HG02610 (cell line): ENCODE results near the gene FBXO10.

Experiments used
- ATAC-seq: cut with Tn5 transposase; IDR thresholded peaks from one replicate; pipeline ENCODE4 v1.9.1; 2021; ENCODE audit warnings: mild to moderate bottlenecking, moderate library complexity; ENCODE audit not compliant: unreplicated experiment

FBXO10 gene

DNA sequence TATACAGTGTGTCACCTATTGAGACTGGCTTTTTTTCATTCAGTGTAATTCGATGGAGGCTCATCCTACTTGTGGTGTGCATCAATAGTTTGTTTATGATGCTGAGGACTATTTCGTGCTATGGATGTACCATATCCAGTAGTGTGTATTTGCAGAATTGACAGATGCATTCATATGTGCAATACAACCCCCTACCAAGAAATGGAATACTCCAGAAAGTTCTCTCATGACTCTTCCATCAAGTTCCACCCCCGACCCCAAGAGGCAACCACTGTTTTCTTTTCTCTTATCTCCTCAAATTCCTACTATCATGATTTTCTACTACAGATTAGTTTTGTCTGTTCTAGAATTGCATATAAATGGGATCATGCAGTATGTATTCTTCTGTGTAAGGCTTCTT lies 21.9 kb downstream of the FBXO10 start:
- ATAC-seq, result no peak

DNA sequence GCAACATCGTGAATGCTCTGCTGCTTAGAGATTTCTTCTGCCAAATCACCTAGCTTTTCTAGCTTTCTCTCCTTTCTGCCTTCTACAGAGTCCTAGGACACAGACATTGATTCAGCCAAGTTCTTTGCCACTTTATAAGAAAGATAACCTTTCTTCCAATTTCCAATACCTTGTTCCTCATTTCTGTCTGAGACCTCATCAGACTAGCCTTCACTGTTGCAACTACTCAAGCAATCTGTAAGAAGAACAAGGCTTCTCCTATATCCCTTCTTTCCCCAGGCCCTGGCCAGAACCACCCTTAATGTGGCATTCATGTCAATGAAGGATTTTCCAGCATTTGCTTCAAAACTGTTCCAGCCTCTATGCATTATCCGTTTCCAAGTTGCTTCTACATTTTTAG lies 24.3 kb downstream of the FBXO10 start:
- ATAC-seq, result no peak

DNA sequence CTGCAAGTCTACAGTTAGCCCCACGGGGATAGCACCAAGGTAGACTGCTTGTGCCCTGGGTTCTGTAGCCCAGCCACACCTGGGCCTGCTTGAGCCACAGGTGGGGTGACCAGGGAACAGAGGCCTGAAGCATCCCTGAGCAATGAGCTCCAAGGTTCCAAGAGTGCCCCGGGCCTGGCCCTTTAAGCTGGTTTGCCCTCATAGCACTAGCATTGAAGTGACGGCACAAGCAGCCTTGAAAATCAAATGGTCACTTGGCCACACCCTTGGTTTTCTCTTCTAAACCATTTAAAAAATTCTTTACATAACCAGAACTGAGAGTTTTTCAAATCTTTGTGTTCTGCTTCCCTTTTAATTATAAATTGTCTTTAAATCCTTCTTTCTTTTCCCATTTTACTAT lies 24.7 kb downstream of the FBXO10 start:
- ATAC-seq, result no peak

DNA sequence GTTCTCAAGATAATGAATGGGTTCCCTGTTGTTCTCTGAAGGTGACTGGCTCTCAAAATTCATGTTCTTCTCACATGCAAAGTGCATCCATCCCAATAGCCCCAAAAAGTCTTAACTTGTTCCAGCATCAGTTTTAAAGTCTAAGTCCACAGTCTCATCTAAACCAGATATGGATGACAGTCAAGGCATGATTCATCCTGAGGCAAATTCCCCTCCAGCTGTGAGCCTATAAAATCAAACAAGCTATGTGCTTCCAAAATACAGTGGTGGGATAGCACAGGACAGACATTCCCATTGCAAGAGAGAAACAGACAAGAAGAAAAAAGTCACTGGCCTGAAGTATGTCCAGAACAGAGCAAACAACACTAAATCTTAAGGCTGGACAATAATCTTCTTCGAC lies 25.4 kb downstream of the FBXO10 start:
- ATAC-seq, result no peak

DNA sequence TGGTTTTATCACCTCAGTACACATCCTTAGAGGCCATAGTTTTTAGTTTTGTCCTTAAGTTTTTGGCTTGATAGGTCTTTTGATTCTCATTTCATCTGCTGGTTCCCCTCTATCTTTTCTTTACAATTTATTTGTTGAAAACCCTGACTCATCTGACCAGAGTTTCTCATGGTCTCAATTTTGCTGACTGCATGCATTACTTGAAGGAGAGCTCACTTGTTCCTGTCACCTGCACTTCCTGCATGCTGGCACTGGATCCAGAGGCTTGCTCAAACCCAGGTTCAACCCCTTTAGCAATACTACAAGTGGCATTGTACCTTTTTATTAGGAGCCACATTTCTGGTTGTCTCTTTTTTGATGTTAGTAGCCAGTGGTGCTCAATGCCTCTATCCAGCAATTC lies 26.7 kb downstream of the FBXO10 start:
- ATAC-seq, result no peak

DNA sequence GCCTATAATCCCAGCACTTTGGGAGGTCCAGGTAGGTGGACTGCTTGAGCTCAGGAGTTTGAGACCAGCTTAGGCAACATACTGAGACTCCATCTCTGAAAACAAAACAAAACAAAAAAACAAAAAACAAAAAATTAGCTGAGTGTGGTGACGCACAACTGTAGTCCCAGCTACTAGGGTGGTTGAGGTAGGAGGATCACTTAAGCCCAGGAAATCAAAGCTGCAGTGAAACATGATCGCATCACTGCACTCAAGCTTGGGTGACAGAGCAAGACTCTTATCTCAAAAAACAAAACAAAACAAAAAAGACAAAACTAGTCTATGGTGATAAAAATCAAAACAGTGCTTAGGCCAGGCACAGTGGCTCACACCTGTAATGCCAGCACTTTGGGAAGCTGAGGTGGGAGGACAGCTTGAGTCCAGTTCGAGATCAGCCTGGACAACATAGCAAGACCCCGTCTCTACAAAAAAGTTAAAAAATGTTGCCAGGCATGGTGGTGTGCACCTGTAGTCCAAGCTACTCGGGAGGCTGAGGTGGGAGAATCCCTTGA lies 28.8 kb downstream of the FBXO10 start:
- ATAC-seq, result no peak

DNA sequence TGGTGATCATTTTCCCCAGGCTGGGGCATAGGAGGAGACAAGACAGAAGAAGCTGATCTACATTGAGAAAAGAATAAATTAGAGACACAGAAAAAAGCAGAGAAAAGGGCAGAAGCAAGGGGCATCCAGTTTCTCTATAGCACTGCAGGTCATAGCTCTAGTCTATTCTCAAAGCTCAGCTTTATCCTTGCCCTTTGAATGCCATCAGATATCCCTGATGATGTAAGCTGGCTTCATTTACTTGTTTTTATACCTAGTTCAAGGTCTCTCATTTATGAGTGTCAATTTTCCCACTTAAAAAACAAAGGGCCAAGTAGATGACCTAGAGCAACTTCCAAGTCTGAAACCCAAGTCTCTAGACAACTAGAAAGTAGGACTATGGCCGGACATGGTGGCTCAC lies 32.7 kb downstream of the FBXO10 start:
- no peak for ATAC-seq

DNA sequence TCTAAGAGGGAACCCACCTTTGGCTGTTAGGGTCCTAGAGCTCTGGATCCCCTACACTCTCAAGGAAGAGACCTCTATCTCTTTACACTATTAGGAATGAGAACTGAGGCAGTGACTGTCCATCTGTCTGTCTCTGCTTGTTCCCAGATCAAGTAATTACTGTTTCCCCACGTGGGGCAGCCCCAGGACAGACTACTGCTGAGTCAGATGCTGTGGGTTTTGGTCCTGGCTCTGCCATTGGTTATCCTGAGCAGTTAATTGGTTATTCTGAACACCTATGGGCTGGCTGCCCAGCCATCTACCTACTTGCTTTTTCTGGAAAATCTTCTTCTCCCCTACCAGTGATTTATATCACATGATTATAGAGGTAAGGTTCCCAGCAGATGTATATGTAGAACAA lies 33.3 kb downstream of the FBXO10 start:
- no peak for ATAC-seq

DNA sequence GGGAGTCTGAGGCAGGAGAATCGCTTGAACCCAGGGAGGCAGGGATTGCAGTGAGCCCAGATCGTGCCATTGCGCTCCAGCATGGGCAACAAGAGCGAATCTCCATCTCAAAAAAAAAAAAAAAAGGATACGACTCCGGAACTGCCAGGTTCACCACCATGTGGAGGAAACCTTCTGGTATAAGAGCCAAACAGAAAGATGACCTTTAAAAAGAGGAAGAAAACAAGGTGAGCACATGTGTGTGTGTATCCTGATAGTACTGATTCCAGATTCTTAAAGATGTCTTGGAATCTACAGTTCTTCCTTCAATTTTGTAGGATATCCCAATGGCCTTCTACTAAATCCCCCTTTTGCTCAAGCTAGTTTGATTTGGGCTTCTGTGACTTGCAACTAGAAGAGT lies 33.7 kb downstream of the FBXO10 start:
- no peak for ATAC-seq

DNA sequence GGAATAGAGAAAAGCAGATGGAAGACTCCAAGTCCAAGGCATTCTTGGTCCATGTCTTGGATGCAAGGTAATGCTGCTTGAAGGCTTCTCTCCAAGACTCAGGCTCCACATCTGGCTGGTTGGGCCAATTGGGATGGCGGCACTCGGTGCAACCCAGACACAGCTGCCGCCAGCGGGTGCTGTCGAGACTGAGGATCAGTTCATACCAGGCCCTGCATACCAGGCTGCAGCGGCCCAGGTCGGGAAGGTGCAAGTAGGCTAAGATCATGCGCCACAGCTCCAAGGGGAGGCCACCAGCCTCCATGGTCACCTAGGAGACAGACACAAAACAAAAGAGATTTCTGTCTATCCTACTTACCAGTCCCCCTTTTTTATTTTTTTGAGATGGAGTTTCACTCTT lies 34.7 kb downstream of the FBXO10 start:
- no peak for ATAC-seq

DNA sequence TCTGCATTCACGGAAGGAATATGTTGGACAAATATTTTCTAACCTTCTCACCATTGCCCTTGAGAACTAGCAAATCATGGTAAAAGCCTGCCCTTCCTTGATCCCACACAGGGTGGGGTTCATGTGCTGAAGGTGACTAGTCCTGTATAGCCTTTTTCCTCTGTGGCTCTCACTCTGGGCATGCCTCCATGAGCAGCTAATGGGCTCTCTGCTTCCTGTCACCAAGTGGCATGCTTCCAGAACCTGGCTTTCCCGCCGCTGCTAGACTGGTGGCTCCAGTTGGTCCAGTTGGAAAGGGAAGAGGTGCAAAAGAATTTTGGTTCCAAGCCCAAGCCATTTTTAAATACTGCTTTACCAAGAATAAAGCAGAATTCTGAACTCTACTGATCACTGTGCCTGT lies 35.5 kb downstream of the FBXO10 start:
- no peak for ATAC-seq

DNA sequence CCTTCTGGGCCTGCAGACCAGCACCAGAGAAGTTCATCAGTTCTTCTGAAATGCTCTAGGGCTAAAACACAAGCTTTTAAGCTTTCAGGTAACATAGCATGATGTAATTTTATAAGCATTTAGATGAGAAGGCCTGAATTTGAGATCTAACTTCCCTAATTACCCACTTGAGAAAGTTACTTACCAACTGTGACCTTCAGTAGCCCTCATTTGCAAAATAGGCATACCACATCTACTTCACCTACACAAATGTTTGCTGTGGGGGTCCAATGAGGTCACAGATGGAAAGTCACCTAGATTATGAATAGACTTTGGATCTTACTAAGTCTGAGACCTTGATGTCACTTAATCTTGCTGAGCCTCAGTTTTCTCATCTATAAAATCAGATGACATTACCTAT lies 36.5 kb downstream of the FBXO10 start:
- ATAC-seq, result no peak

DNA sequence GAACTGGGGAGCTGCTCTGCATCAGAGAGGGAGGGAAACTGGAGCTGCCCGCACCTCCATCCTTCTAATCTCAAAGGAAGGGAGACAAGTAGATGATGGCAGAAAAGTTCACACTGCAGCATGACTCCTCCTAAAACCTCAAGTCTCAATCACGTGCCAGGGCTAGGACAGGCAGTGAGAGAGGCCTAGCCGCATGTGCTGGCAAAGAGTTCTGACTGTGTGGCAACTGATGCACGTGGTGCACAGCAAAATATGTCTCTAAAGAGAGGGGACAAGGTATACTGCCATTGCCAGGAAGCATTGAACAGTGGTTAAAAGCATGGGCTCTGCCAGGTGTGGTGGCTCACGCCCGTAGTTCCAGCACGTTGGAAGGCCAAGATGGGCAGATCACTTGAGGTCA lies 38.1 kb downstream of the FBXO10 start:
- no peak for ATAC-seq

DNA sequence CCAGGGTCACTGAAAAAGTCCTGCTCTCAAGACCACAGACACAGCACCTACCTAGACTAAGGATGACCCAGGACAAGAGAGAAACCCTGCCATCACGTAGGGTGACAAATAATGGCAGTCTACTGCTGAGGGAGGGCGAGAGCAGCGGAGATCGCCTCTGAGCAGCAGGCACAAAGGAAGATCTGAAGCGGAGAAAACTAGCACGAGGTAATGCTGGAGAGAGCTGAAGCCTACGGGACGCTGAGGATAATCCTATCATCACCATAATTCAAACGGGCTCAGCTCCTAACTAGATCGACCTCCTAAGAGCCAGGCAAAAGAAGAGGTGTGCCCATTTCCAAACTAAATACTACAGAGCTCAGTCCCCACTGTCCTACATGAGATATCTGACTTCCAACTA lies 41.3 kb downstream of the FBXO10 start:
- ATAC-seq, result no peak

DNA sequence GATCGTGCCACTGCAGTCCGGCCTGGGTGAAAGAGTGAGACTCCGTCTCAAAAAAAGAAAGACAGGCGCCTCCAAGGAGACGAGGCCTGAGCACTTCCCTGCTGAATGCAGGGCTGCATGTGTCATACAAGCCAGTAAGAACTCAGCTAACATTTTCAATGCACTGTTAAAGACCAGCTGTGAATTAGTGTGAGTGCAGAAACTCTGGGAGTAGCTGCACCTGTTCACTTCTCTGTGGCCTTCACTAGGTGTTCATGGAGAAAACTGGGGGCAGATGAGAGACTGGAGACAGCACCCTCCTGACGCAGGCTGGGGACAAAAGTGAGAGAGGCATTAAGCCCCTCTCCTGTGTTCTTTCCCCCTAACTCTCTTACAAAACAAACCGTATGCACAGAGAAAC lies 41.8 kb downstream of the FBXO10 start:
- ATAC-seq, result no peak

DNA sequence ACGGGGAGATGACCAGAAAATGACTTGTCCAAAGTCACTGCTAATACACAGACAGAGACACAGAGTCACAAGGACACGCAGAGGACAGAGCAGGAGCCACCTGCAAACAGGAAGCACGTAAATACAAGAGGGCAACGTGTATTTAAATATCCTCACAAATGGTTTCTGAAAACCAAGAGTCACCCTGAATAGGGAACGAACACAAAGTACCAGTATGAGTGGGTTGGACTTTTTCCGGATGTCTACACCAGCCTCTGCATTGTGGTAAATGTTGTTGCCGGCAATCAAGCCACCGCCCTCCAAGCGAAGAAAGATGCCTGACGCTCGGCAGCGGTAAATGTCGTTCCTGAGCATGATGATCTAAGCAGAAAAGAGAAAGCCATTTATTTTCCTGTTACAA lies 44.5 kb downstream of the FBXO10 start:
- ATAC-seq, result no peak

DNA sequence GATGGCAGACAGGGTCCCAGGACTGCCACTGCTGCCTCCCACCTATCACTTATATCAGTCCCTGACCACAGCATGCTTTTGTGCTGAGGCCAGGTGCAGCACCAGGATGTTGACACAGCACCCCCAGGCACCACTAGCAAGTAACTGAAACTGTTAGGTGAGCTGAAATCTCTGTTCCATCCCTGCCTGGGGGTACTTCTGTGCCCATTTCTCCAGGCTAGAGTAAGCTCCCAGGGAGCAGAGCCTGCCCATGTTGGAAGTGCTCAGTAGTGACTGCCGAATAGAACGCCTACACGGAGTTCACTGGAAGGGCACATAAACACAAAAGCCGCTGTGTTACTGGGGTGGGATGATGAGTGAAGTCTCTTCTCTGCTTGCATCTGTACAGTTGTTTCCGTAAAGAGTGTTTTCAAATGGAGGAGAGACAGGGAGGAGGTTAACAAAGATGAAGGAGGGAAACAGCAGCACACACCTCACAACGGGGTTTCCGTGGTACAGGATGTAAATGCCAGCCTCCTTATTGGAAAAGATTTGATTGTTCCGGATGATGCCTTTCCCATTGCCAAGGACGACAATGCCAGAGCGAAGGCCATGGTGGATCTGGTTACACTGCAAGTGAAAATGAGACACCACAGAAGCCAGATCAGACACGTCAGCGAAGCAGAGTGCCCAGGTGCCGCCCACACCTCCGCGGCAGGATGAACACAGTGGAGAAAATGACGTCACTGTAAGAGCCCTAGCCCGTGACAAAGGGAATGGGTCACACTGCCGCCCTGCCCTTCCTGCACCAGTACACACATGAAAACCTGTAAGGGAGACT lies 47.3 kb downstream of the FBXO10 start:
- ATAC-seq, result no peak

DNA sequence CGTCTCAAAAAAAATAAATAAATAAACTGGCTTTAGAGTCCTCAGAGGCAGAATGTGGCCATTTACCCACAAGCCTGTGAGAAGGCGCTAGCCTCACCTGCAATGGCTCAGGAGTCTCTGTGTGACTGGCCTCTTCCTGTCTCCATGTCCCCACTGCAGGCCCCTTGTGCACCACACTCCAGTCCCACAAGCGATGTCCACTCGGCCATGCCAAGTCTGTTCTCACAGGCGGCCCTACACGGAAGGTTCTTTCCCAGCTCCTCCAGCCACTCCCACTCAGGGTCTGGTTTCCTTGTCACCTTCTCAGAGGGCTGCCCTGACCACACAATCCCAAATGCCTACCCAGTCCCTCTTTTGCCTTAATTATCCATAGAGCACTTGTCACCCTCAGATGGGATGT lies 52.3 kb downstream of the FBXO10 start:
- ATAC-seq, result no peak

DNA sequence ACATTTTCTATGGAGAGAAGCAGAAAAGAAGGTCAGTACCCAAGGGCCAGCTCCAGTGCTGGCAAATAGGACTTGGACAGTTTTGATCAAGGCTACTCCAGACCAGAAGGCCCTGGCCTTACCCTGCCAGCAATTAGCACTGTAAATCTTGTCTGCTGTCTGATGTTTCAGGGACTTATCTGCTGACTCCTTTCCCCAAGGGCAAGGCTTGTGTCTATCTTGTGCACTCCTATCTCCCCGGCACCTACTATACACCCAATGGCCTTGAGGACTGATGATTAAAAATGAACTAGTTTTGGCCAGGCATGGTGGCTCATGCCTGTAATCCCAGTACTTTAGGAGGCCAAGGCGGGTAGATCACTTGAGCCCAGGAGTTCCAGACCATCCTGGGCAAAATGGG lies 53.2 kb downstream of the FBXO10 start:
- no peak for ATAC-seq

DNA sequence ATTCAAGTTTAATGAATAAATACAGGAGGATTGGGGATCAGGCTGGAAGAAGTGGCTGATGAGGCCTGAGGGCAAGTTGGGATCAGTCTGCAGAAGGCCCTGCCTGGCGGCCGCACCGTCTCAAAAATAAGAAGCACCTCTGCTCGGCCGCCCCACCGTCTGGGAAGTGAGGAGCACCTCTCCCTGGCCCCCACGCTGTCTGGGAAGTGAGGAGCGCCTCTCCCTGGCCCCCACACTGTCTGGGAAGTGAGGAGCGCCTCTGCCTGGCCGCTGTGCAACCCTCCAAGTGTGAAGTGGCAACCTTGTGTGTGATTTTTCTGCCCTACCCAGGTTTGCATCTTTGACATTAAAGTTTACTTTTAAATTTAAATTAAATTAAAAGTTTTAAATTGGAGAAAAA lies 55.1 kb downstream of the FBXO10 start:
- no peak for ATAC-seq

DNA sequence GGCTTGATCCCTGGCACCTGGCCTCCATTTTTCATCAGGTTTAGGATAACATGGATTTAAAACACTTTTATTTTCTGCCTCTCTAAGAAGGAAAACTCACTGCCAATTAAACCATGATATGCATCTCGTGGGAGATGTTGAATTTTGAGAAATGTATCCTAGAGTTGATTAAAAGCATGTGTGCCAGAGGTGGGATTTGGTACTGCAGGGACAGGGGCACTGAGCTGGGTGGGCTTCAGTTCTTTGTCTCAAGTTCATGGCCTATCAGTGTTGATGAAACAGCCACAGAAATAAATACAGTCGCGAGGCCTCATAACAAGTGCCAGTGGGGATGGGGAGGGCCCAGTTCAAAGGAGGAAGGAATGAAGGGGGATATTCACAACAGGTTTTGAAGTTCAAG lies 55.5 kb downstream of the FBXO10 start:
- no peak for ATAC-seq

DNA sequence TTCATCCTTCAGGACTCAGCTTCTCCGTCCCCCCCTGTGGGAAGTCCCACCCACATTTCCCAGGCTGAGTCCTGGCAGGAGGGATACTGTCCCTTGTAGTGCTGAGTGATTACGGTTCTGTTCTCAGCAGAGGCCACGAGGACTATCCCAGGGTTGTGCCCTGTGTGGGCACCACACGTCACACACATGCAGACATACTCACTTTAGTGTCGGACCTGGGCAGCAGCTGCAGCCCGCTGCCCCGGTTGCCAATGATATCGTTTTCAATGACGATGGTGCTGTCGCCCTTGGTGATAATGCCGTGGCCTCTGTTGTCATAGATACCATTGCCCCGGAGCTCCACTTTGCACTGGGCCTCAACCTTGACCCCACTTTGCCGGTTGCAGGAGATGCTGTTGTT lies 58.3 kb downstream of the FBXO10 start:
- no peak for ATAC-seq
